Liver (tissue), 9 donors: ENCODE data around the gene STAG2. TPM values are rescaled to one million over a fixed set of nuclear protein-coding genes. Genes with fewer than 3 reads are reported as not detected.

ENCODE experiments used
- DNase-seq: peaks from one replicate; pipeline ENCODE4 v3.0.0-alpha.2; 2017; ENCODE audit warnings: low spot score
- H3K27ac ChIP-seq, 2 donors: one replicate each; pipeline ENCODE4 v1.7.0; 2013; ENCODE audit warnings: inconsistent platforms in 2 of 2, low read length in 2 of 2, control low read depth in 1 of 2, low read depth in 1 of 2, mild to moderate bottlenecking in 1 of 2
- H3K27me3 ChIP-seq, 4 donors: one replicate each; pipeline versions ENCODE4 v1.6.1 to v1.7.0; 2013; ENCODE audit warnings: low read length in 3 of 4, inconsistent platforms in 1 of 4, mild to moderate bottlenecking in 1 of 4, moderate library complexity in 1 of 4; ENCODE audit not compliant: control insufficient read depth in 4 of 4, insufficient read depth in 4 of 4
- H3K36me3 ChIP-seq, 4 donors: one replicate each; pipeline versions ENCODE4 v1.6.1 to v1.7.0; 2013; ENCODE audit warnings: low read length in 3 of 4, mild to moderate bottlenecking in 3 of 4, low read depth in 1 of 4, moderate library complexity in 1 of 4; ENCODE audit not compliant: control insufficient read depth in 4 of 4, insufficient read depth in 3 of 4
- H3K4me1 ChIP-seq, 4 donors: one replicate each; pipeline versions ENCODE4 v1.6.1 to v1.7.0; 2013; ENCODE audit warnings: low read length in 3 of 4, mild to moderate bottlenecking in 3 of 4, moderate library complexity in 1 of 4; ENCODE audit not compliant: control insufficient read depth in 4 of 4, insufficient read depth in 4 of 4
- H3K4me3 ChIP-seq, 3 donors: one replicate each; pipeline versions ENCODE4 v1.6.1 to v1.7.0; 2013; ENCODE audit warnings: low read length in 3 of 3, control low read depth in 1 of 3, low read depth in 1 of 3, mild to moderate bottlenecking in 1 of 3
- H3K9ac ChIP-seq, 2 donors: one replicate each; pipeline ENCODE4 v1.7.0; 2013; ENCODE audit warnings: low read length in 2 of 2, mild to moderate bottlenecking in 2 of 2, moderate library complexity in 2 of 2, control low read depth in 1 of 2, low read depth in 1 of 2
- H3K9me3 ChIP-seq, 4 donors: one replicate each; pipeline versions ENCODE4 v1.6.1 to v1.7.0; 2013; ENCODE audit warnings: low read length in 3 of 4; ENCODE audit not compliant: control insufficient read depth in 4 of 4
- EGR1 ChIP-seq, 2 donors: IDR thresholded peaks; 2 replicates each; pipeline ENCODE4 v1.6.1; 2016 to 2018; ENCODE audit warnings: antibody characterized with exemption in 2 of 2, low read depth in 2 of 2
- FOXA1 ChIP-seq: IDR thresholded peaks from 2 replicates; pipeline ENCODE4 v1.6.1; 2016; ENCODE audit warnings: antibody characterized with exemption
- FOXA2 ChIP-seq: IDR thresholded peaks from 2 replicates; pipeline ENCODE4 v1.6.1; 2016; ENCODE audit warnings: antibody characterized with exemption
- GABPA ChIP-seq, 2 donors: IDR thresholded peaks in 1 of 2; conservative IDR thresholded peaks in 1 of 2; 2 replicates each; pipeline ENCODE4 v1.6.1; 2016; ENCODE audit warnings: antibody characterized with exemption in 2 of 2, mild to moderate bottlenecking in 1 of 2, moderate library complexity in 1 of 2
- HNF4A ChIP-seq, 2 donors: conservative IDR thresholded peaks; 2 replicates each; pipeline ENCODE4 v1.6.1; 2016; ENCODE audit warnings: antibody characterized with exemption in 2 of 2, mild to moderate bottlenecking in 2 of 2
- HNF4G ChIP-seq: IDR thresholded peaks from 2 replicates; pipeline ENCODE4 v1.6.1; 2016; ENCODE audit warnings: antibody characterized with exemption
- JUND ChIP-seq, 2 donors: IDR thresholded peaks; 2 replicates each; pipeline ENCODE4 v1.6.1; 2016; ENCODE audit warnings: antibody characterized with exemption in 2 of 2
- NR2F2 ChIP-seq: IDR thresholded peaks from 2 replicates; pipeline ENCODE4 v1.6.1; 2016; ENCODE audit warnings: antibody characterized with exemption
- RAD21 ChIP-seq, 2 donors: IDR thresholded peaks; 2 replicates each; pipeline ENCODE4 v1.6.1; 2016; ENCODE audit warnings: antibody characterized with exemption in 2 of 2, mild to moderate bottlenecking in 2 of 2
- RXRA ChIP-seq, 2 donors: IDR thresholded peaks; 2 replicates each; pipeline ENCODE4 v1.6.1; 2017 to 2018; ENCODE audit warnings: antibody characterized with exemption in 2 of 2, mild to moderate bottlenecking in 1 of 2
- SP1 ChIP-seq: IDR thresholded peaks from 2 replicates; pipeline ENCODE4 v1.6.1; 2018; ENCODE audit warnings: antibody characterized with exemption, mild to moderate bottlenecking
- TAF1 ChIP-seq: conservative IDR thresholded peaks from 2 replicates; pipeline ENCODE4 v1.6.1; 2016; ENCODE audit warnings: antibody characterized with exemption, mild to moderate bottlenecking
- YY1 ChIP-seq: IDR thresholded peaks from 2 replicates; pipeline ENCODE4 v1.6.1; 2016; ENCODE audit warnings: antibody characterized with exemption, mild to moderate bottlenecking
- WGBS: extraction: QIAGEN DNeasy Blood & Tissue Kit; methylation state at CpG from one replicate; pipeline ENCODE4 v1.1.7; 2013; 5-methylcytosine and 5-hydroxymethylcytosine counted together
- polyA plus RNA-seq, 2 donors: library from polyadenylated mRNA; stranded (reverse) in 1 of 2; unstranded in 1 of 2; fragments of 200-250 nt in 1 of 2; fragments of >200 nt in 1 of 2; fragmentation: Nextera tagmentation in 1 of 2; extraction: Ambion mirVana in 1 of 2; gene quantifications; one replicate each; pipeline versions ENCODE4 v1.2.1 to v1.2.3, GENCODE V29; 2013 to 2015
- total RNA-seq, 2 donors: library from RNA; depleted of rRNA; stranded (reverse); fragments of >200 nt; gene quantifications; one replicate each; pipeline ENCODE4 v1.2.3, GENCODE V29; 2014
- TF ChIP-seq, protein P1 (sequence below): IDR thresholded peaks from 2 replicates; pipeline ENCODE4 v1.6.1; 2016; ENCODE audit warnings: antibody characterized with exemption
- TF ChIP-seq, protein P2 (sequence below): IDR thresholded peaks from 2 replicates; pipeline ENCODE4 v1.6.1; 2016; ENCODE audit warnings: antibody characterized with exemption
- TF ChIP-seq, protein P3 (sequence below): IDR thresholded peaks from 2 replicates; pipeline ENCODE4 v1.6.1; 2016; ENCODE audit warnings: antibody characterized with exemption
- TF ChIP-seq, protein P4 (sequence below): fragments of 150-350 bp; IDR thresholded peaks from 2 replicates; pipeline ENCODE4 v1.5.1; 2017; ENCODE audit warnings: improper control_type of control experiment, low read depth, low read length; ENCODE audit not compliant: missing input control
- TF ChIP-seq, protein P5 (sequence below): IDR thresholded peaks from 2 replicates; pipeline ENCODE4 v1.6.1; 2016; ENCODE audit warnings: antibody characterized with exemption, mild to moderate bottlenecking
- donor health status: healthy.
- donor health status: healthy.
- donor health status: healthy.
- donor health status: healthy.
- donor health status: healthy.

Gene STAG2
- total and polyA plus RNA-seq, 4 donors, result 9.7 to 71.0 (median 23.9) TPM

DNA sequence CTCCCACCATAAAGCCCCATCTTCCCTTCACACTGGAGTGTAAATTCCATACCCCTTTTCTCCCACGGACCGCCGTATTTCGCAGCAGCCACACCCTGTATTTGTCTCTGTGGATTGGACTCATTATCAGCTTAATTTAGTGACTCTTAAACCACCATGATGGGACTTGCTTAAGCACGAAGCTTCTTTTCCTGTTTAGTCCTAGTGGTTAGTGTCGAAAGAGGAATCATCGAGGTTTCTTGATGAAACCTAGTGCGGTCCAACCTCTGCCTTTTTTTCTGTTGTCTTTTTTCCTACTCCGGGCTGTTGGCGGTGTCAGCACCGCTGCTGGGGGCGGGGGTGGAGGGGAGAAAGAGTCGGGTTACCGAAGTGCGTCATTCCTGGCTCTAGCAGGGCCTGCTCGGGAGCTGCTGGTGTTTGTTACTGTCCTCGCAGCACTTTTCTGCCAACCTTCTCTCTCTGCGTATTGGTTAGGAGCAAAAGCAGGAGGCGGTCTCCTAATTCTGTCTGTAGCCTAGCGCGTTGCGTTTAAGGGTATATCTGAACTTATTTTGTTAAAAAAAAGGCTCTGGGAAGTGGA, 1.4 kb downstream of the STAG2 start:
- peak; percentile 14 to 19 for TF ChIP-seq HNF4A (conservative IDR thresholded peaks at IDR 0.05)
- no peak for TF ChIP-seq FOXA1
- no peak for TF ChIP-seq GABPA (IDR thresholded peaks at IDR 0.05 in 1 of 2, conservative IDR thresholded peaks at IDR 0.05 in 1 of 2)
- TF ChIP-seq, protein P1, sequence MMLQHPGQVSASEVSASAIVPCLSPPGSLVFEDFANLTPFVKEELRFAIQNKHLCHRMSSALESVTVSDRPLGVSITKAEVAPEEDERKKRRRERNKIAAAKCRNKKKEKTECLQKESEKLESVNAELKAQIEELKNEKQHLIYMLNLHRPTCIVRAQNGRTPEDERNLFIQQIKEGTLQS, result no peak
- no peak for TF ChIP-seq HNF4G
- no peak for TF ChIP-seq NR2F2
- TF ChIP-seq EGR1 (IDR thresholded peaks at IDR 0.05; ENCODE audit: low read depth in 2 of 2), result peak; percentile 19 to 70
- TF ChIP-seq, protein P2, sequence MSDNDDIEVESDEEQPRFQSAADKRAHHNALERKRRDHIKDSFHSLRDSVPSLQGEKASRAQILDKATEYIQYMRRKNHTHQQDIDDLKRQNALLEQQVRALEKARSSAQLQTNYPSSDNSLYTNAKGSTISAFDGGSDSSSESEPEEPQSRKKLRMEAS, result peak; percentile 27
- peak; percentile 24 to 45 for TF ChIP-seq RAD21 (IDR thresholded peaks at IDR 0.05)
- peak; percentile 65 for TF ChIP-seq YY1
- TF ChIP-seq, protein P3, sequence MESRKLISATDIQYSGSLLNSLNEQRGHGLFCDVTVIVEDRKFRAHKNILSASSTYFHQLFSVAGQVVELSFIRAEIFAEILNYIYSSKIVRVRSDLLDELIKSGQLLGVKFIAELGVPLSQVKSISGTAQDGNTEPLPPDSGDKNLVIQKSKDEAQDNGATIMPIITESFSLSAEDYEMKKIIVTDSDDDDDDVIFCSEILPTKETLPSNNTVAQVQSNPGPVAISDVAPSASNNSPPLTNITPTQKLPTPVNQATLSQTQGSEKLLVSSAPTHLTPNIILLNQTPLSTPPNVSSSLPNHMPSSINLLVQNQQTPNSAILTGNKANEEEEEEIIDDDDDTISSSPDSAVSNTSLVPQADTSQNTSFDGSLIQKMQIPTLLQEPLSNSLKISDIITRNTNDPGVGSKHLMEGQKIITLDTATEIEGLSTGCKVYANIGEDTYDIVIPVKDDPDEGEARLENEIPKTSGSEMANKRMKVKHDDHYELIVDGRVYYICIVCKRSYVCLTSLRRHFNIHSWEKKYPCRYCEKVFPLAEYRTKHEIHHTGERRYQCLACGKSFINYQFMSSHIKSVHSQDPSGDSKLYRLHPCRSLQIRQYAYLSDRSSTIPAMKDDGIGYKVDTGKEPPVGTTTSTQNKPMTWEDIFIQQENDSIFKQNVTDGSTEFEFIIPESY, result no peak
- TF ChIP-seq, protein P4, sequence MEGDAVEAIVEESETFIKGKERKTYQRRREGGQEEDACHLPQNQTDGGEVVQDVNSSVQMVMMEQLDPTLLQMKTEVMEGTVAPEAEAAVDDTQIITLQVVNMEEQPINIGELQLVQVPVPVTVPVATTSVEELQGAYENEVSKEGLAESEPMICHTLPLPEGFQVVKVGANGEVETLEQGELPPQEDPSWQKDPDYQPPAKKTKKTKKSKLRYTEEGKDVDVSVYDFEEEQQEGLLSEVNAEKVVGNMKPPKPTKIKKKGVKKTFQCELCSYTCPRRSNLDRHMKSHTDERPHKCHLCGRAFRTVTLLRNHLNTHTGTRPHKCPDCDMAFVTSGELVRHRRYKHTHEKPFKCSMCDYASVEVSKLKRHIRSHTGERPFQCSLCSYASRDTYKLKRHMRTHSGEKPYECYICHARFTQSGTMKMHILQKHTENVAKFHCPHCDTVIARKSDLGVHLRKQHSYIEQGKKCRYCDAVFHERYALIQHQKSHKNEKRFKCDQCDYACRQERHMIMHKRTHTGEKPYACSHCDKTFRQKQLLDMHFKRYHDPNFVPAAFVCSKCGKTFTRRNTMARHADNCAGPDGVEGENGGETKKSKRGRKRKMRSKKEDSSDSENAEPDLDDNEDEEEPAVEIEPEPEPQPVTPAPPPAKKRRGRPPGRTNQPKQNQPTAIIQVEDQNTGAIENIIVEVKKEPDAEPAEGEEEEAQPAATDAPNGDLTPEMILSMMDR, result no peak
- peak; percentile 54 for TF ChIP-seq SP1
- peak in 1 of 2 donors; percentile 14 for TF ChIP-seq RXRA (IDR thresholded peaks at IDR 0.05)
- TF ChIP-seq, protein P5, sequence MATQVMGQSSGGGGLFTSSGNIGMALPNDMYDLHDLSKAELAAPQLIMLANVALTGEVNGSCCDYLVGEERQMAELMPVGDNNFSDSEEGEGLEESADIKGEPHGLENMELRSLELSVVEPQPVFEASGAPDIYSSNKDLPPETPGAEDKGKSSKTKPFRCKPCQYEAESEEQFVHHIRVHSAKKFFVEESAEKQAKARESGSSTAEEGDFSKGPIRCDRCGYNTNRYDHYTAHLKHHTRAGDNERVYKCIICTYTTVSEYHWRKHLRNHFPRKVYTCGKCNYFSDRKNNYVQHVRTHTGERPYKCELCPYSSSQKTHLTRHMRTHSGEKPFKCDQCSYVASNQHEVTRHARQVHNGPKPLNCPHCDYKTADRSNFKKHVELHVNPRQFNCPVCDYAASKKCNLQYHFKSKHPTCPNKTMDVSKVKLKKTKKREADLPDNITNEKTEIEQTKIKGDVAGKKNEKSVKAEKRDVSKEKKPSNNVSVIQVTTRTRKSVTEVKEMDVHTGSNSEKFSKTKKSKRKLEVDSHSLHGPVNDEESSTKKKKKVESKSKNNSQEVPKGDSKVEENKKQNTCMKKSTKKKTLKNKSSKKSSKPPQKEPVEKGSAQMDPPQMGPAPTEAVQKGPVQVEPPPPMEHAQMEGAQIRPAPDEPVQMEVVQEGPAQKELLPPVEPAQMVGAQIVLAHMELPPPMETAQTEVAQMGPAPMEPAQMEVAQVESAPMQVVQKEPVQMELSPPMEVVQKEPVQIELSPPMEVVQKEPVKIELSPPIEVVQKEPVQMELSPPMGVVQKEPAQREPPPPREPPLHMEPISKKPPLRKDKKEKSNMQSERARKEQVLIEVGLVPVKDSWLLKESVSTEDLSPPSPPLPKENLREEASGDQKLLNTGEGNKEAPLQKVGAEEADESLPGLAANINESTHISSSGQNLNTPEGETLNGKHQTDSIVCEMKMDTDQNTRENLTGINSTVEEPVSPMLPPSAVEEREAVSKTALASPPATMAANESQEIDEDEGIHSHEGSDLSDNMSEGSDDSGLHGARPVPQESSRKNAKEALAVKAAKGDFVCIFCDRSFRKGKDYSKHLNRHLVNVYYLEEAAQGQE, result peak; percentile 64
- no peak for TF ChIP-seq FOXA2
- TF ChIP-seq TAF1, result peak; percentile 83
- peak; percentile 18 to 35 for TF ChIP-seq JUND (IDR thresholded peaks at IDR 0.05)
- Histone ChIP-seq H3K36me3 (no peaks in the 10 kb centered on the region), H3K4me3 (peak overlapping the region; percentile 41 to 78 (median 76)), H3K9me3 (no peaks in the 10 kb centered on the region), H3K27me3 (no peaks in the 10 kb centered on the region), H3K4me1 (peaks cover 0 to 13% (median 8%) of the 10 kb centered on the region in 4 donors), H3K9ac (peak overlapping the region; percentile 77 to 99), H3K27ac (peak overlapping the region; percentile 90 to 98)
- peak; percentile 80 for DNase-seq
- WGBS, result under 1% methylated on average over 22 of the region's 22 CpGs
